ENCODE data around the gene EPC2.

Gene EPC2

GRCh38 chr2:148819019-148819585 is 174.6 kb downstream of the EPC2 start:
- H3K27ac ChIP-seq (ENCODE audit: low read length): no peak overlapping the region
- H3K4me3 ChIP-seq (ENCODE audit: low read length): no peak overlapping the region
- H3K36me3 ChIP-seq (ENCODE audit: insufficient read depth, low read depth, low read length): no peaks in the 10 kb centered on the region
- H3K9ac ChIP-seq (ENCODE audit: low read depth, low read length): no peak overlapping the region
- no peaks in the 10 kb centered on the region for H3K9me3 ChIP-seq (ENCODE audit: insufficient read depth, low read depth, low read length)
- peaks cover 28% of the 10 kb centered on the region for H3K4me1 ChIP-seq (ENCODE audit: insufficient read depth, low read length)
- no peaks in the 10 kb centered on the region for H3K27me3 ChIP-seq (ENCODE audit: insufficient read depth, low read length)

- H3K36me3 ChIP-seq (ENCODE audit: insufficient read depth, low read depth, low read length): no peaks in the 10 kb centered on the region
- H3K27me3 ChIP-seq (ENCODE audit: insufficient read depth, low read length): no peaks in the 10 kb centered on the region
- H3K9ac ChIP-seq (ENCODE audit: low read depth, low read length): no peak overlapping the region
- no peak overlapping the region for H3K27ac ChIP-seq (ENCODE audit: low read length)
- H3K9me3 ChIP-seq (ENCODE audit: insufficient read depth, low read depth, low read length): no peaks in the 10 kb centered on the region
- peaks cover 2% of the 10 kb centered on the region; the same call in 1 of the 2 replicates for H3K4me1 ChIP-seq (ENCODE audit: insufficient read depth, low read length)
- no peak overlapping the region for H3K4me3 ChIP-seq (ENCODE audit: low read length)
Measured at GRCh38 chr2:148824190-148824589, 179.6 kb downstream of the EPC2 start.

GRCh38 chr2:148826791-148827190 is 182.2 kb downstream of the EPC2 start:
- Histone ChIP-seq H3K4me3 (ENCODE audit: low read length) (no peak overlapping the region), H3K9ac (ENCODE audit: low read depth, low read length) (no peak overlapping the region), H3K27ac (ENCODE audit: low read length) (no peak overlapping the region), H3K4me1 (ENCODE audit: insufficient read depth, low read length) (no peaks in the 10 kb centered on the region), H3K27me3 (ENCODE audit: insufficient read depth, low read length) (no peaks in the 10 kb centered on the region), H3K9me3 (ENCODE audit: insufficient read depth, low read depth, low read length) (no peaks in the 10 kb centered on the region), H3K36me3 (ENCODE audit: insufficient read depth, low read depth, low read length) (no peaks in the 10 kb centered on the region)

- H3K27ac ChIP-seq (ENCODE audit: low read length): no peak overlapping the region
- no peaks in the 10 kb centered on the region for H3K36me3 ChIP-seq (ENCODE audit: insufficient read depth, low read depth, low read length)
- no peaks in the 10 kb centered on the region for H3K4me1 ChIP-seq (ENCODE audit: insufficient read depth, low read length)
- no peak overlapping the region for H3K4me3 ChIP-seq (ENCODE audit: low read length)
- no peaks in the 10 kb centered on the region for H3K27me3 ChIP-seq (ENCODE audit: insufficient read depth, low read length)
- H3K9ac ChIP-seq (ENCODE audit: low read depth, low read length): no peak overlapping the region
- no peaks in the 10 kb centered on the region for H3K9me3 ChIP-seq (ENCODE audit: insufficient read depth, low read depth, low read length)
Measured at GRCh38 chr2:148828941-148829340, 184.4 kb downstream of the EPC2 start.

GRCh38 chr2:148829618-148830017 is 185.1 kb downstream of the EPC2 start:
- Histone ChIP-seq H3K4me1 (ENCODE audit: insufficient read depth, low read length) (no peaks in the 10 kb centered on the region), H3K27ac (ENCODE audit: low read length) (no peak overlapping the region), H3K9ac (ENCODE audit: low read depth, low read length) (no peak overlapping the region), H3K4me3 (ENCODE audit: low read length) (no peak overlapping the region), H3K9me3 (ENCODE audit: insufficient read depth, low read depth, low read length) (no peaks in the 10 kb centered on the region), H3K36me3 (ENCODE audit: insufficient read depth, low read depth, low read length) (no peaks in the 10 kb centered on the region), H3K27me3 (ENCODE audit: insufficient read depth, low read length) (no peaks in the 10 kb centered on the region)

- Histone ChIP-seq H3K27ac (ENCODE audit: low read length) (no peak overlapping the region), H3K9me3 (ENCODE audit: insufficient read depth, low read depth, low read length) (no peaks in the 10 kb centered on the region), H3K4me3 (ENCODE audit: low read length) (no peak overlapping the region), H3K36me3 (ENCODE audit: insufficient read depth, low read depth, low read length) (no peaks in the 10 kb centered on the region), H3K27me3 (ENCODE audit: insufficient read depth, low read length) (no peaks in the 10 kb centered on the region), H3K9ac (ENCODE audit: low read depth, low read length) (no peak overlapping the region), H3K4me1 (ENCODE audit: insufficient read depth, low read length) (no peaks in the 10 kb centered on the region)
Measured at GRCh38 chr2:148832637-148833036, 188.1 kb downstream of the EPC2 start.
